Cardiac fibroblast (primary cell): ENCODE data around the gene CLDN24.

Source experiments
- DNase-seq, 2 donors: peaks; one replicate each; pipeline versions ENCODE4 v3.0.0 to v3.0.0-alpha.2; 2010; ENCODE audit warnings: low read depth in 2 of 2
- H3K4me3 ChIP-seq, 2 donors: replicated peaks in 1 of 2; 1 replicate in 1 of 2; 2 replicates in 1 of 2; pipeline ENCODE4 v1.5.1; 2011; ENCODE audit warnings: low read depth in 2 of 2, low read length in 2 of 2, mild to moderate bottlenecking in 2 of 2, moderate library complexity in 1 of 2
- CTCF ChIP-seq: IDR thresholded peaks from one replicate; pipeline ENCODE4 v1.5.1; 2011; ENCODE audit warnings: low read depth, mild to moderate bottlenecking, low read length, inconsistent platforms

CLDN24 gene

GRCh38 chr4:183348136-183348535, 25.9 kb upstream of the CLDN24 start:
- no peak overlapping the region for H3K4me3 ChIP-seq
- no peak for DNase-seq
- TF ChIP-seq CTCF: no peak

GRCh38 chr4:183347566-183347965, 25.3 kb upstream of the CLDN24 start:
- no peak for TF ChIP-seq CTCF
- DNase-seq: peak; percentile 45 to 53

GRCh38 chr4:183347146-183347545, 24.9 kb upstream of the CLDN24 start:
- no peak overlapping the region for H3K4me3 ChIP-seq
- DNase-seq: no peak
- TF ChIP-seq CTCF: no peak

More at GRCh38 chr4:183347566-183347965, 25.3 kb upstream of the CLDN24 start:
- H3K4me3 ChIP-seq: no peak overlapping the region

GRCh38 chr4:183345261-183345660, 23.0 kb upstream of the CLDN24 start:
- H3K4me3 ChIP-seq: no peak overlapping the region
- no peak for TF ChIP-seq CTCF
- DNase-seq: no peak

DNA sequence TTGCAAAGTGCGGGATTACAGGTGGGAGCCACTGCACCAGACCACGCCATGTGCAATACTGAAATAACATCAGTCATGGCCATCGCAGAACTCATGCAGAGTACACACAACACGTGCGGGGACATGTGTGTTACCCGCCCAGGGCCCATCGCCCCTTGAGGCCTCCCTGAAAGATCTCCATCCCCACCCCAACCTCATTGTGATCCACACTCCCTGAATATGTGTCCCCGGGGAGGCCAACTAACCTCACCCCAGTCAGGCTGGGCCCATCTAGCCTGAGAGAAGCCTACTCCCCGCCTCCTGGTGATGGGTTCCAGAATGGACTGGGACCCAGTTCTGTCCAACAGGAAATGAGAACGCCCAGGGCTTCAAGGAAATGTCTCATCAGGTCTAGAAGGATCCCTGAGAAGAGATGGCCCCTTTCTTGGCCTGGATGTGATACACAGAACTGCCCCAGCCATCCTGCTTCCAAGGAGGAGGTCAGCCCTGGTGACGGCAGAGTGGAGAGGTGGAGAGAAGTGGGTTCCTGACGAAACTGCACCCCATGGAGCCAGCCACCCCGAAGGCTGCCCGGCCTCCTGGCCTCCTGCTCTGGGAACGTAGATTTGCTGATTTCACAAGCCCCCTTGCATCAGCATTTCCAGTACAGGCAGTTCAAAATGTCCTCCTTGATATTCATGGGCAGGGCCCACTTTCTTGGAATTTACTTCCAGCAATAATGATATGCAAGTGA, 22.5 kb upstream of the CLDN24 start:
- no peak overlapping the region for H3K4me3 ChIP-seq
- TF ChIP-seq CTCF: no peak
- DNase-seq: no peak

- no peak overlapping the region for H3K4me3 ChIP-seq
- TF ChIP-seq CTCF: no peak
- no peak for DNase-seq
Observed at GRCh38 chr4:183343730-183344129, 21.5 kb upstream of the CLDN24 start.
